BJ (cell line): ENCODE results near the gene SCMH1. TPM values are rescaled to one million over a fixed set of nuclear protein-coding genes. Genes with fewer than 3 reads are reported as not detected.

Experiments
- CTCF ChIA-PET: fragments of 350-600 bp; formaldehyde crosslinking; extraction: SDS; loops from one replicate; lab custom pipeline; 2021; ENCODE audit warnings: antibody characterized with exemption, inconsistent platforms; lab: Yijun Ruan, JAX
- POLR2A ChIA-PET: fragments of 300-600 bp; sonication (Branson Sonifier 250); formaldehyde crosslinking; extraction: SDS; loops from one replicate; lab custom pipeline; 2021; ENCODE audit warnings: antibody characterized with exemption; lab: Charles Lee
- DNase-seq: peaks from one replicate; pipeline ENCODE4 v3.0.0-alpha.2; 2011; ENCODE audit warnings: low read depth
- H3K27me3 ChIP-seq: 2 replicates; pipeline ENCODE4 v1.6.0; 2011; ENCODE audit warnings: low read length; ENCODE audit not compliant: control insufficient read depth, insufficient read depth
- H3K36me3 ChIP-seq: 2 replicates; pipeline ENCODE4 v1.5.1; 2011; ENCODE audit warnings: low read length; ENCODE audit not compliant: control insufficient read depth, insufficient read depth
- H3K4me3 ChIP-seq: 2 replicates; pipeline ENCODE4 v1.5.1; 2011; ENCODE audit warnings: low read depth, mild to moderate bottlenecking, control low read depth, low read length
- CTCF ChIP-seq: IDR thresholded peaks from 2 replicates; pipeline ENCODE4 v1.5.1; 2011; ENCODE audit warnings: low read depth, mild to moderate bottlenecking, control low read depth, inconsistent platforms, low read length, moderate library complexity; ENCODE audit not compliant: insufficient read depth
- polyA plus RNA-seq: library from polyadenylated mRNA; depleted of rRNA; stranded (reverse); fragments of >200 nt; gene quantifications from 2 replicates; pipeline ENCODE4 v1.2.3, GENCODE V29; 2011

The SCMH1 gene
- polyA plus RNA-seq, 1 experiment = 44.9 TPM

GRCh38 chr1:41093826-41094225, 148.3 kb downstream of the SCMH1 start:
- Histone ChIP-seq H3K36me3 (no peaks in the 10 kb centered on the region), H3K27me3 (no peaks in the 10 kb centered on the region), H3K4me3 (no peak overlapping the region)
- ChIA-PET CTCF (no interaction called here), POLR2A (no interaction called here)
- TF ChIP-seq CTCF = no peak
- DNase-seq = no peak

- TF ChIP-seq CTCF = no peak
- Histone ChIP-seq H3K27me3 (no peaks in the 10 kb centered on the region), H3K4me3 (no peak overlapping the region), H3K36me3 (no peaks in the 10 kb centered on the region)
- ChIA-PET CTCF (interaction anchor here (0.6 kb wide), 1 partner anchor 37 kb away, joined by 3 read pairs; no protein-coding TSS in a partner anchor), POLR2A (no interaction called here)
- DNase-seq = no peak
Observed at GRCh38 chr1:41086921-41087320, 155.2 kb downstream of the SCMH1 start.

DNA sequence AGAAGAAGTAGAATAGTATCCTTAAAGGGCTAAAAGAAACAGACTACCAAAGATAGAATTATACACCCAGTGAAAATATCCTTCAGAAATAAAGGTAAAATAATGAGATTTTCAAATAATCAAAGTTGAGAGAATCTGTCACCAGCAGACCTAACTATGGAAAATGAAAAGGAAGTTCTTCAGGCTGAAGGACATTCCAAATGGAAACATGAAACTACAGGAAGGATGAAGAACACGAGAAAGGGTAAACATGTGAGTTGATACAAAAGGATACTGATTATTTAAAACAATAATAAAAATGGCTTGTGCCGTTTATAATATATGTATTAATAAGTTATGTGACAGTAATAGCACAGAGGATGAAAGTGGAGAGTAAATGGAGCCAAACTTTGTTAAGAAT, 163.5 kb downstream of the SCMH1 start:
- CTCF ChIA-PET = no interaction called here
- DNase-seq = no peak

DNA sequence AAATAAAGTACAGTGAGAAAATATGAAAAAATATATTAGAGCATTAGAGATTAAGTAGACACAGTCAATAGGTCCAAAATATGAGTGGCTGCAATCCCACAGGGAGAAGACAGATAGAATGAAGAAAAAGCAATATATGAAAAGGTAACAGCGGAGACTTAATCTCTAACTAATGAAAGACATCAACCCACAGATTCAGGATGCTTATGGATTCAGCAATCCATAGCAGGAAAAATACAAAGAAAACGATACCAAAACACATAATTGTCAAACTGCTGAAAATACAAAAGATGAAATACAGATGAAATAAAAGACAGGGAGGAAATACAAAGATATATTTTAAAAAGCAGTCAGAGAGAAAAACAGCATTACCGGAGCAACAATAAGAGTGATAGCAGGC, 163.9 kb downstream of the SCMH1 start:
- POLR2A ChIA-PET = no interaction called here
- no peak for DNase-seq
- Histone ChIP-seq H3K4me3 (no peak overlapping the region), H3K36me3 (no peaks in the 10 kb centered on the region), H3K27me3 (no peaks in the 10 kb centered on the region)
- CTCF ChIA-PET = no interaction called here
- TF ChIP-seq CTCF = no peak

More for the DNA sequence above, 163.5 kb downstream of the SCMH1 start:
- Histone ChIP-seq H3K27me3 (no peaks in the 10 kb centered on the region), H3K4me3 (no peak overlapping the region), H3K36me3 (no peaks in the 10 kb centered on the region)
- POLR2A ChIA-PET = no interaction called here
- TF ChIP-seq CTCF = no peak

- Histone ChIP-seq H3K4me3 (no peak overlapping the region), H3K27me3 (no peaks in the 10 kb centered on the region), H3K36me3 (peaks cover 1% of the 10 kb centered on the region; the same call in 1 of the 2 replicates)
- POLR2A ChIA-PET = no interaction called here
- peak; percentile 19 for DNase-seq
- no peak for TF ChIP-seq CTCF
- CTCF ChIA-PET = no interaction called here
Observed at GRCh38 chr1:41073971-41074370, 168.1 kb downstream of the SCMH1 start.
